ENCODE measurements around the gene AACS. TPM values are rescaled to one million over a fixed set of nuclear protein-coding genes. Genes with fewer than 3 reads are reported as not detected.

The AACS gene
- total and polyA plus RNA-seq, 2 of the 13 experiments (the other 11 are each of a cell fraction or from before 2014, with no cell fraction given), result 23.3 to 28.8 TPM

- no peak for FAIRE-seq
- ChIA-PET CTCF (ENCODE audit: low intra/inter-chr PET ratio, low total read pairs) (no interaction called here), POLR2A (no interaction called here)
- Histone ChIP-seq H3K9me3 (ENCODE audit: low read length) (no peaks in the 10 kb centered on the region), H4K20me1 (ENCODE audit: insufficient read depth, low read length) (no peaks in the 10 kb centered on the region), H2AFZ (ENCODE audit: low read length) (no peak overlapping the region), H3K79me2 (ENCODE audit: insufficient read depth, low read length) (no peaks in the 10 kb centered on the region), H3K4me2 (ENCODE audit: low read depth, low read length) (no peak overlapping the region), H3K36me3 (replicated peaks in 1 of 2; ENCODE audit: control insufficient read depth in 1 of 2, insufficient read depth in 2 of 2, low read length in 2 of 2) (peaks cover 20 to 45% of the 10 kb centered on the region in 2 experiments), H3K9ac (ENCODE audit: insufficient read depth, low read depth, low read length) (no peak overlapping the region), H3K4me1 (ENCODE audit: insufficient read depth, low read length) (no peaks in the 10 kb centered on the region), H3K27me3 (ENCODE audit: control insufficient read depth in 1 of 2, insufficient read depth in 2 of 2, low read length in 2 of 2) (no peaks in the 10 kb centered on the region), H3K4me3 (replicated peaks in 1 of 3; ENCODE audit: insufficient read depth in 1 of 3, low read depth in 2 of 3, low read length in 3 of 3) (no peak overlapping the region), H3K27ac (ENCODE audit: extremely low read length, insufficient read depth, low read length) (no peak overlapping the region)
- no peak for ATAC-seq
- in situ Hi-C loops (cut with HindIII; ENCODE audit: extremely low pct_ligation_motif_present, low pct_unique_long_range_greater_than_20kb) (no loop called here), intact Hi-C loops (cut with micrococcal nuclease; ENCODE audit: unreplicated experiment) (no loop called here)
- WGBS (ENCODE audit: low lambda C conversion rate), result 98% methylated on average over 4 of the region's 9 CpGs
- DNase-seq (ENCODE audit: low spot score), result no peak
- no TSS peak for BruUV-seq (replicated peaks)
- TF ChIP-seq ZNF274 (CRISPR knock-in tag; IDR thresholded peaks at IDR 0.05) (no peak), ZNF275 (CRISPR knock-in tag; IDR thresholded peaks at IDR 0.05; ENCODE audit: borderline replicate concordance) (no peak), THAP8 (CRISPR knock-in tag; IDR thresholded peaks at IDR 0.05; ENCODE audit: borderline replicate concordance) (no peak), DDIT3 (CRISPR knock-in tag; IDR thresholded peaks at IDR 0.05) (no peak), REXO4 (CRISPR knock-in tag; IDR thresholded peaks at IDR 0.05; ENCODE audit: borderline replicate concordance) (no peak), FOXO4 (CRISPR knock-in tag; conservative IDR thresholded peaks at IDR 0.05) (no peak), ZNF44 (CRISPR knock-in tag; IDR thresholded peaks at IDR 0.05) (no peak), ZNF670 (CRISPR knock-in tag; IDR thresholded peaks at IDR 0.05; ENCODE audit: borderline replicate concordance) (no peak), PHF20 (CRISPR knock-in tag; IDR thresholded peaks at IDR 0.05) (no peak), XBP1 (CRISPR knock-in tag; IDR thresholded peaks at IDR 0.05) (no peak), ELF4 (CRISPR knock-in tag; IDR thresholded peaks at IDR 0.05; ENCODE audit: borderline replicate concordance) (no peak), ZBTB2 (CRISPR knock-in tag; IDR thresholded peaks at IDR 0.05; ENCODE audit: low read depth) (no peak), ZNF3 (CRISPR knock-in tag; IDR thresholded peaks at IDR 0.05) (no peak), RXRA (CRISPR knock-in tag; IDR thresholded peaks at IDR 0.05) (no peak), GRHL1 (CRISPR knock-in tag; conservative IDR thresholded peaks at IDR 0.05) (no peak), CSRNP1 (CRISPR knock-in tag; IDR thresholded peaks at IDR 0.05) (no peak), ZNF282 (IDR thresholded peaks at IDR 0.05; ENCODE audit: partially characterized antibody) (no peak)
Observed at GRCh38 chr12:125017801-125018200, 47.4 kb upstream of the AACS start.
